ENCODE results near the gene SS18L1.

DNA sequence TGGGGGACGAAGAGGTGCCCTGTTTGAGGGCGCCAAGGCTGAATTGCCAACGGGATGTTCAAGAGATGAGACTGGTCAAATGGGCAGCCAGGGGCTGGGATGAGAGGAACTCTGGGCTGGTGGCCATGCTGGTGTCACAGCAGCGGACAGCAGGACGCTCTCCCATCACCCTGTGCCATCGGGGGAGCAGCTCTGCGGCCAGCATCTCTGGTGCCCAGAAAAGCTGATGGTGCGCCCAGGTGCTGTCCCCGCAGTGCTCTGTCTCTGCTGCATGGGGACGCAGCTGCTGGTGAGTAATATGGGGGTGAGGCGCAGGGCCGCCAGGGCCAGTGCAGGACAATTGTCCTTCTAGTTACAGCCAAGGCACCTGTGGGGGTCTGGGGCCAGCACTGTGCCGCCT is 81.5 kb downstream of the SS18L1 start:
- TF ChIP-seq, protein P1, sequence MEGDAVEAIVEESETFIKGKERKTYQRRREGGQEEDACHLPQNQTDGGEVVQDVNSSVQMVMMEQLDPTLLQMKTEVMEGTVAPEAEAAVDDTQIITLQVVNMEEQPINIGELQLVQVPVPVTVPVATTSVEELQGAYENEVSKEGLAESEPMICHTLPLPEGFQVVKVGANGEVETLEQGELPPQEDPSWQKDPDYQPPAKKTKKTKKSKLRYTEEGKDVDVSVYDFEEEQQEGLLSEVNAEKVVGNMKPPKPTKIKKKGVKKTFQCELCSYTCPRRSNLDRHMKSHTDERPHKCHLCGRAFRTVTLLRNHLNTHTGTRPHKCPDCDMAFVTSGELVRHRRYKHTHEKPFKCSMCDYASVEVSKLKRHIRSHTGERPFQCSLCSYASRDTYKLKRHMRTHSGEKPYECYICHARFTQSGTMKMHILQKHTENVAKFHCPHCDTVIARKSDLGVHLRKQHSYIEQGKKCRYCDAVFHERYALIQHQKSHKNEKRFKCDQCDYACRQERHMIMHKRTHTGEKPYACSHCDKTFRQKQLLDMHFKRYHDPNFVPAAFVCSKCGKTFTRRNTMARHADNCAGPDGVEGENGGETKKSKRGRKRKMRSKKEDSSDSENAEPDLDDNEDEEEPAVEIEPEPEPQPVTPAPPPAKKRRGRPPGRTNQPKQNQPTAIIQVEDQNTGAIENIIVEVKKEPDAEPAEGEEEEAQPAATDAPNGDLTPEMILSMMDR (conservative IDR thresholded peaks at IDR 0.05; ENCODE audit: low read length), result no peak
- TF ChIP-seq EZH2phosphoT487 (IDR thresholded peaks at IDR 0.05; ENCODE audit: borderline replicate concordance), result no peak
